SK-N-SH (cell line): ENCODE measurements around the gene NTMT2.

Source experiments
- CHD2 ChIP-seq: fragments of 150-350 bp; IDR thresholded peaks from 2 replicates; pipeline ENCODE4 v1.6.1; 2018; ENCODE audit warnings: low read length; ENCODE audit not compliant: partially characterized antibody
- CTCF ChIP-seq: fragments of 200-600 bp; sonication (generic); IDR thresholded peaks from 2 replicates; pipeline ENCODE4 v1.6.1; 2017; ENCODE audit warnings: antibody characterized with exemption, mild to moderate bottlenecking, moderate library complexity
- ELF1 ChIP-seq: IDR thresholded peaks from 2 replicates; pipeline ENCODE4 v1.4.0; 2012
- FOXM1 ChIP-seq: IDR thresholded peaks from 2 replicates; pipeline ENCODE4 v1.4.0; 2012; ENCODE audit warnings: low read depth, mild to moderate bottlenecking
- GABPA ChIP-seq: IDR thresholded peaks from 2 replicates; pipeline ENCODE4 v1.4.0; 2012; ENCODE audit warnings: low read depth, mild to moderate bottlenecking
- MEF2A ChIP-seq: IDR thresholded peaks from 2 replicates; pipeline ENCODE4 v1.4.0; 2012; ENCODE audit warnings: low read depth, borderline replicate concordance
- POLR2AphosphoS5 ChIP-seq: IDR thresholded peaks from 2 replicates; pipeline ENCODE4 v1.6.1; 2012; ENCODE audit warnings: low read depth, low read length
- RAD21 ChIP-seq: IDR thresholded peaks from 2 replicates; pipeline ENCODE4 v1.6.1; 2012; ENCODE audit warnings: mild to moderate bottlenecking, low read length
- RFX5 ChIP-seq: IDR thresholded peaks from 2 replicates; pipeline ENCODE4 v1.6.1; 2012; ENCODE audit warnings: mild to moderate bottlenecking, improper control_type of control experiment, low read length
- TCF12 ChIP-seq: IDR thresholded peaks from 2 replicates; pipeline ENCODE4 v1.4.0; 2012
- TEAD4 ChIP-seq: IDR thresholded peaks from 2 replicates; pipeline ENCODE4 v1.4.0; 2012; ENCODE audit warnings: mild to moderate bottlenecking, borderline replicate concordance; ENCODE audit not compliant: insufficient read depth
- YY1 ChIP-seq: IDR thresholded peaks from 2 replicates; pipeline ENCODE4 v1.4.0; 2012; ENCODE audit warnings: low read depth, mild to moderate bottlenecking
- ZBTB33 ChIP-seq: IDR thresholded peaks from 2 replicates; pipeline ENCODE4 v1.4.0; 2012; ENCODE audit warnings: low read depth, borderline replicate concordance
- TF ChIP-seq, protein P1 (sequence below): fragments of 150-350 bp; IDR thresholded peaks from 2 replicates; pipeline ENCODE4 v1.6.1; 2017; ENCODE audit warnings: antibody characterized with exemption, low read length, low read depth, borderline replicate concordance

GRCh38 chr1:170204121-170204520 lies 58.4 kb downstream of the NTMT2 start:
- TF ChIP-seq POLR2AphosphoS5, result no peak
- no peak for TF ChIP-seq RFX5
- no peak for TF ChIP-seq MEF2A
- no peak for TF ChIP-seq CTCF
- no peak for TF ChIP-seq ELF1
- no peak for TF ChIP-seq YY1
- no peak for TF ChIP-seq TEAD4
- no peak for TF ChIP-seq RAD21
- no peak for TF ChIP-seq GABPA
- TF ChIP-seq ZBTB33, result no peak
- TF ChIP-seq, protein P1, sequence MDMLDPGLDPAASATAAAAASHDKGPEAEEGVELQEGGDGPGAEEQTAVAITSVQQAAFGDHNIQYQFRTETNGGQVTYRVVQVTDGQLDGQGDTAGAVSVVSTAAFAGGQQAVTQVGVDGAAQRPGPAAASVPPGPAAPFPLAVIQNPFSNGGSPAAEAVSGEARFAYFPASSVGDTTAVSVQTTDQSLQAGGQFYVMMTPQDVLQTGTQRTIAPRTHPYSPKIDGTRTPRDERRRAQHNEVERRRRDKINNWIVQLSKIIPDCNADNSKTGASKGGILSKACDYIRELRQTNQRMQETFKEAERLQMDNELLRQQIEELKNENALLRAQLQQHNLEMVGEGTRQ, result no peak
- peak; percentile 82 for TF ChIP-seq TCF12
- no peak for TF ChIP-seq FOXM1
- TF ChIP-seq CHD2, result no peak
